GM12875 (cell line): ENCODE results near the gene AFF2.

ENCODE experiments used
- H3K4me3 ChIP-seq: one replicate; pipeline ENCODE4 v1.5.1; 2011; ENCODE audit warnings: low read depth, low read length, control low read depth
- CTCF ChIP-seq: IDR thresholded peaks from 2 replicates; pipeline ENCODE4 v1.5.1; 2011; ENCODE audit warnings: low read depth, mild to moderate bottlenecking, control low read depth, inconsistent platforms, low read length, moderate library complexity, borderline replicate concordance; ENCODE audit not compliant: insufficient read depth

Gene AFF2

GRCh38 chrX:148813967-148814366 lies 313.6 kb downstream of the AFF2 start:
- TF ChIP-seq CTCF, result no peak
- H3K4me3 ChIP-seq, result no peak overlapping the region

- no peak for TF ChIP-seq CTCF
- no peak overlapping the region for H3K4me3 ChIP-seq
Measured at GRCh38 chrX:148815218-148815961, 315.0 kb downstream of the AFF2 start.

- TF ChIP-seq CTCF, result no peak
- no peak overlapping the region for H3K4me3 ChIP-seq
Measured at GRCh38 chrX:148823986-148824385, 323.6 kb downstream of the AFF2 start.

GRCh38 chrX:148825696-148826095 lies 325.3 kb downstream of the AFF2 start:
- H3K4me3 ChIP-seq, result no peak overlapping the region
- TF ChIP-seq CTCF, result no peak

GRCh38 chrX:148836741-148837140 lies 336.3 kb downstream of the AFF2 start:
- no peak for TF ChIP-seq CTCF
- H3K4me3 ChIP-seq, result no peak overlapping the region

- no peak overlapping the region for H3K4me3 ChIP-seq
- no peak for TF ChIP-seq CTCF
Measured at GRCh38 chrX:148850631-148851030, 350.2 kb downstream of the AFF2 start.

- no peak for TF ChIP-seq CTCF
- H3K4me3 ChIP-seq, result no peak overlapping the region
Measured at GRCh38 chrX:148854306-148854705, 353.9 kb downstream of the AFF2 start.
